ENCODE measurements around the gene UBE2O. TPM values are rescaled to one million over a fixed set of nuclear protein-coding genes. Genes with fewer than 3 reads are reported as not detected.

The UBE2O gene
- 10 to 100 TPM; 16.2 to 25.0 (median 19.0) TPM for total RNA-seq
- long read RNA-seq, donor 1, full-length matches to known transcripts = 2 of 19 reads
- long read RNA-seq, donor 1, partial matches to known transcripts = 14 of 19 reads
- long read RNA-seq, donor 1, other reads (novel, unspliced or antisense) = 3 of 19 reads
- long read RNA-seq, donor 2, partial matches to known transcripts = 1 of 2 reads
- long read RNA-seq, donor 2, other reads (novel, unspliced or antisense) = 1 of 2 reads

GRCh38 chr17:76452660-76453430, at the start of gene UBE2O:
Gene UBE2O (minus strand): TSS chr17:76453152. CDS start chr17:76453141, 11 bp downstream.
- ATAC-seq (peak; percentile 99), DNase-seq (peak; percentile 91 to 93 (median 92))
- intact Hi-C loops (cut with DNase I, micrococcal nuclease) = no loop called here
- peak; percentile 39 for TF ChIP-seq CTCF (IDR thresholded peaks at IDR 0.05)
- Histone ChIP-seq H3K4me1 (ENCODE audit: low read depth) (peaks cover 12% of the 10 kb centered on the region), H3K9me3 (no peaks in the 10 kb centered on the region), H3K4me3 (peak within 1 kb of the TSS; percentile 84), H3K36me3 (ENCODE audit: low read depth) (no peaks in the 10 kb centered on the region)

GRCh38 chr17:76501827-76502307, 48.9 kb upstream of the UBE2O start:
- Histone ChIP-seq H3K4me1 (ENCODE audit: low read depth) (peaks cover 35% of the 10 kb centered on the region), H3K9me3 (no peaks in the 10 kb centered on the region), H3K4me3 (no peak overlapping the region), H3K36me3 (ENCODE audit: low read depth) (no peaks in the 10 kb centered on the region)
- no peak for ATAC-seq
- TF ChIP-seq CTCF (IDR thresholded peaks at IDR 0.05) = no peak
- intact Hi-C loops (cut with DNase I, micrococcal nuclease) = no loop called here
- DNase-seq = no peak

GRCh38 chr17:76501018-76501826, 48.3 kb upstream of the UBE2O start, which contains the start of gene RHBDF2:
Gene RHBDF2 (minus strand): TSS chr17:76501423. CDS start chr17:76481524, 19,899 bp downstream.
- DNase-seq (peak; percentile 95 to 98 (median 97)), ATAC-seq (peak; percentile 95)
- intact Hi-C loops (cut with DNase I, micrococcal nuclease) = no loop called here
- Histone ChIP-seq H3K36me3 (ENCODE audit: low read depth) (no peaks in the 10 kb centered on the region), H3K4me1 (ENCODE audit: low read depth) (peaks cover 35% of the 10 kb centered on the region), H3K4me3 (peak within 1 kb of the TSS; percentile 40), H3K9me3 (no peaks in the 10 kb centered on the region)
- TF ChIP-seq CTCF (IDR thresholded peaks at IDR 0.05) = no peak

- H3K4me1 ChIP-seq (ENCODE audit: low read depth) = peaks cover 35% of the 10 kb centered on the region
- H3K36me3 ChIP-seq (ENCODE audit: low read depth) = no peaks in the 10 kb centered on the region
- no peaks in the 10 kb centered on the region for H3K9me3 ChIP-seq
- intact Hi-C loops (cut with DNase I, micrococcal nuclease) = no loop called here
- ATAC-seq = peak; percentile 31
- peak in 1 of 3 donors; percentile 66 for DNase-seq
- no peak for TF ChIP-seq CTCF (IDR thresholded peaks at IDR 0.05)
- peak overlapping the region; percentile 40 for H3K4me3 ChIP-seq
Measured at GRCh38 chr17:76500747-76501017, 47.7 kb upstream of the UBE2O start.

- ATAC-seq (no peak), DNase-seq (no peak)
- no peak for TF ChIP-seq CTCF (IDR thresholded peaks at IDR 0.05)
- no peaks in the 10 kb centered on the region for H3K36me3 ChIP-seq (ENCODE audit: low read depth)
- peaks cover 35% of the 10 kb centered on the region for H3K4me1 ChIP-seq (ENCODE audit: low read depth)
- H3K4me3 ChIP-seq = peak overlapping the region; percentile 40
- intact Hi-C loops (cut with DNase I, micrococcal nuclease) = no loop called here
- H3K9me3 ChIP-seq = no peaks in the 10 kb centered on the region
Measured at GRCh38 chr17:76500074-76500746, 47.3 kb upstream of the UBE2O start.
